Naive B cell (primary cell): ENCODE results near the gene VASN. TPM values are rescaled to one million over a fixed set of nuclear protein-coding genes. Genes with fewer than 3 reads are reported as not detected.
"Not testable (repeated sequence)": the region's sequence is repeated elsewhere in the genome, so short reads cannot be mapped to it uniquely, and the experiment has no call there.

Experiments
- ATAC-seq, 2 donors: fragments of 150-1000 bp; cut with Tn5 transposase; 2 replicates each; pipeline ENCODE4 v1.10.0; 2021; ENCODE audit warnings: low read depth in 2 of 2, mild to moderate bottlenecking in 2 of 2, moderate library complexity in 2 of 2
- DNase-seq: peaks from one replicate; pipeline ENCODE4 v3.0.0; 2022
- H3K27ac Mint-ChIP-seq, 6 donors: one replicate each; pipeline ENCODE4 v1.8.0; 2020 to 2022; ENCODE audit warnings: mild to moderate bottlenecking in 6 of 6, mixed read lengths in 6 of 6, moderate library complexity in 5 of 6, inconsistent platforms in 2 of 6
- H3K27me3 Mint-ChIP-seq, 3 donors: one replicate each; pipeline ENCODE4 v1.8.0; 2021 to 2022; ENCODE audit warnings: mixed read lengths in 3 of 3, mild to moderate bottlenecking in 1 of 3
- H3K36me3 Mint-ChIP-seq, 2 donors: one replicate each; pipeline ENCODE4 v1.8.0; 2020 to 2022; ENCODE audit warnings: mixed read lengths in 2 of 2, inconsistent platforms in 1 of 2, mild to moderate bottlenecking in 1 of 2
- H3K4me1 Mint-ChIP-seq, 3 donors: one replicate each; pipeline ENCODE4 v1.8.0; 2020 to 2022; ENCODE audit warnings: mixed read lengths in 3 of 3, inconsistent platforms in 1 of 3, mild to moderate bottlenecking in 1 of 3, moderate library complexity in 1 of 3
- H3K4me3 Mint-ChIP-seq, 8 donors: one replicate each; pipeline ENCODE4 v1.8.0; 2020 to 2022; ENCODE audit warnings: mild to moderate bottlenecking in 8 of 8, mixed read lengths in 8 of 8, moderate library complexity in 8 of 8, inconsistent platforms in 2 of 8
- H3K9me3 Mint-ChIP-seq, 7 donors: one replicate each; pipeline ENCODE4 v1.8.0; 2020 to 2022; ENCODE audit warnings: mixed read lengths in 7 of 7, mild to moderate bottlenecking in 5 of 7, inconsistent platforms in 2 of 7, moderate library complexity in 1 of 7
- polyA plus RNA-seq, 6 donors: library from polyadenylated mRNA; unstranded; fragments of 300-500 nt; fragmentation: Illumina TruSeq; gene quantifications; one replicate each; pipeline ENCODE4 v1.2.3, GENCODE V29; 2021; ENCODE audit warnings: low read depth in 6 of 6

The VASN gene
- polyA plus RNA-seq, 6 donors from 2014 or later, result 0.13 to 0.21 (median 0.16) TPM; not detected in 3

- Mint-ChIP-seq H3K4me1 (peaks cover 8 to 31% (median 18%) of the 10 kb centered on the region in 3 donors), H3K27ac (peak overlapping the region in 4 of 6 donors; percentile 53 to 90 (median 55))
Measured at GRCh38 chr16:4342866-4343744, 28.5 kb upstream of the VASN start.

GRCh38 chr16:4344300-4344982 lies 27.2 kb upstream of the VASN start:
- not testable (repeated sequence) for DNase-seq, H3K4me3 Mint-ChIP-seq, H3K9me3 Mint-ChIP-seq, H3K36me3 Mint-ChIP-seq, ATAC-seq, H3K27me3 Mint-ChIP-seq
- Mint-ChIP-seq H3K27ac (peak overlapping the region in 3 of 6 donors; percentile 14 to 78 (median 62)), H3K4me1 (peaks cover 13 to 37% (median 25%) of the 10 kb centered on the region in 3 donors)

More at GRCh38 chr16:4342866-4343744, 28.5 kb upstream of the VASN start:
- DNase-seq (no peak), ATAC-seq (no peak)
- H3K27me3 Mint-ChIP-seq, result no peaks in the 10 kb centered on the region
- H3K4me3 Mint-ChIP-seq, result no peak overlapping the region
- H3K9me3 Mint-ChIP-seq, result peaks cover 0 to 1% (median 0%) of the 10 kb centered on the region in 7 donors
- H3K36me3 Mint-ChIP-seq, result no peaks in the 10 kb centered on the region

- Mint-ChIP-seq H3K4me1 (peaks cover 13 to 40% (median 25%) of the 10 kb centered on the region in 3 donors), H3K4me3 (peak overlapping the region in 1 of 8 donors; percentile 21), H3K36me3 (no peaks in the 10 kb centered on the region), H3K27ac (peak overlapping the region in 5 of 6 donors; percentile 14 to 78 (median 54)), H3K27me3 (no peaks in the 10 kb centered on the region), H3K9me3 (peaks cover 0 to 1% (median 0%) of the 10 kb centered on the region in 7 donors)
- ATAC-seq (no peak), DNase-seq (no peak)
Measured at GRCh38 chr16:4344983-4345835, 26.4 kb upstream of the VASN start.

- Mint-ChIP-seq H3K4me1 (peaks cover 15 to 47% (median 26%) of the 10 kb centered on the region in 3 donors), H3K27ac (peak overlapping the region in 2 of 6 donors; percentile 38 to 44), H3K9me3 (peaks cover 0 to 1% (median 0%) of the 10 kb centered on the region in 7 donors), H3K36me3 (no peaks in the 10 kb centered on the region), H3K4me3 (peak overlapping the region in 1 of 8 donors; percentile 13), H3K27me3 (no peaks in the 10 kb centered on the region)
- DNase-seq, result no peak
- no peak for ATAC-seq
Measured at GRCh38 chr16:4345836-4346781, 25.5 kb upstream of the VASN start.

- ATAC-seq (no peak), DNase-seq (no peak)
- Mint-ChIP-seq H3K9me3 (peaks cover 0 to 1% (median 0%) of the 10 kb centered on the region in 7 donors), H3K27me3 (no peaks in the 10 kb centered on the region), H3K4me3 (peak overlapping the region in 2 of 8 donors; percentile 19 to 61), H3K4me1 (peaks cover 17 to 51% (median 34%) of the 10 kb centered on the region in 3 donors), H3K27ac (peak overlapping the region in 2 of 6 donors; percentile 28 to 45), H3K36me3 (no peaks in the 10 kb centered on the region)
Measured at GRCh38 chr16:4347010-4347409, 24.6 kb upstream of the VASN start.

- Mint-ChIP-seq H3K9me3 (peaks cover 0 to 1% (median 0%) of the 10 kb centered on the region in 7 donors), H3K4me3 (peak overlapping the region in 3 of 8 donors; percentile 37 to 70 (median 38)), H3K27me3 (no peaks in the 10 kb centered on the region), H3K36me3 (no peaks in the 10 kb centered on the region), H3K27ac (no peak overlapping the region), H3K4me1 (peaks cover 17 to 51% (median 34%) of the 10 kb centered on the region in 3 donors)
- DNase-seq, result no peak
- ATAC-seq, result no peak
Measured at GRCh38 chr16:4347765-4348509, 23.7 kb upstream of the VASN start.

GRCh38 chr16:4349332-4349731 lies 22.3 kb upstream of the VASN start:
- no peaks in the 10 kb centered on the region for H3K9me3 Mint-ChIP-seq
- DNase-seq (no peak), ATAC-seq (no peak)
- peaks cover 13 to 48% (median 26%) of the 10 kb centered on the region in 3 donors for H3K4me1 Mint-ChIP-seq
- no peaks in the 10 kb centered on the region for H3K36me3 Mint-ChIP-seq
- no peaks in the 10 kb centered on the region for H3K27me3 Mint-ChIP-seq
- no peak overlapping the region for H3K27ac Mint-ChIP-seq
- peak overlapping the region in 3 of 8 donors; percentile 12 to 28 (median 25) for H3K4me3 Mint-ChIP-seq

GRCh38 chr16:4350365-4350786 lies 21.3 kb upstream of the VASN start:
- peak in 1 of 2 donors; percentile 2 for ATAC-seq
- Mint-ChIP-seq H3K27me3 (no peaks in the 10 kb centered on the region), H3K4me1 (peaks cover 9 to 43% (median 26%) of the 10 kb centered on the region in 3 donors), H3K36me3 (no peaks in the 10 kb centered on the region), H3K9me3 (no peaks in the 10 kb centered on the region), H3K4me3 (peak overlapping the region; percentile 88 to 98 (median 94)), H3K27ac (peak overlapping the region in 5 of 6 donors; percentile 71 to 96 (median 88))
- DNase-seq, result no peak

- Mint-ChIP-seq H3K27me3 (no peaks in the 10 kb centered on the region), H3K4me3 (peak within 1 kb of the TSS; percentile 88 to 98 (median 94)), H3K36me3 (no peaks in the 10 kb centered on the region), H3K27ac (peak within 1 kb of the TSS; percentile 61 to 96 (median 93)), H3K4me1 (peaks cover 9 to 41% (median 26%) of the 10 kb centered on the region in 3 donors), H3K9me3 (no peaks in the 10 kb centered on the region)
- peak; percentile 89 to 90 for ATAC-seq
- peak; percentile 98 for DNase-seq
Measured at GRCh38 chr16:4350787-4351659, 20.6 kb upstream of the VASN start, which contains the start of gene PAM16. TSS of gene PAM16 (minus strand) at chr16:4351321. CDS start at chr16:4351234, 87 bp downstream.

- Mint-ChIP-seq H3K4me1 (peaks cover 9 to 34% (median 26%) of the 10 kb centered on the region in 3 donors), H3K27me3 (no peaks in the 10 kb centered on the region), H3K27ac (peak overlapping the region in 4 of 6 donors; percentile 37 to 89 (median 56)), H3K4me3 (peak overlapping the region; percentile 46 to 98 (median 92)), H3K36me3 (no peaks in the 10 kb centered on the region), H3K9me3 (no peaks in the 10 kb centered on the region)
- ATAC-seq, result no peak
- DNase-seq, result no peak
Measured at GRCh38 chr16:4351880-4352279, 19.8 kb upstream of the VASN start.
